HepG2 (cell line): ENCODE data around the gene MRFAP1L1. TPM values are rescaled to one million over a fixed set of nuclear protein-coding genes. Genes with fewer than 3 reads are reported as not detected.

Source experiments
- CAMTA2 ChIP-seq: sonication (generic); formaldehyde crosslinking; IDR thresholded peaks from 2 replicates; pipeline ENCODE4 v1.4.0; 2020; ENCODE audit warnings: mild to moderate bottlenecking, missing genetic modification reagents, borderline replicate concordance
- CCDC6 ChIP-seq: sonication (generic); formaldehyde crosslinking; IDR thresholded peaks from 2 replicates; pipeline ENCODE4 v1.8.1; 2022; ENCODE audit warnings: mild to moderate bottlenecking, missing genetic modification reagents, moderate library complexity
- CSRNP1 ChIP-seq: sonication (generic); formaldehyde crosslinking; IDR thresholded peaks from 2 replicates; pipeline ENCODE4 v1.8.1; 2023; ENCODE audit warnings: mild to moderate bottlenecking, missing genetic modification reagents
- FOXA3 ChIP-seq: IDR thresholded peaks from 2 replicates; pipeline ENCODE4 v1.6.1; 2016; ENCODE audit warnings: missing genetic modification reagents, missing compliant biosample characterization
- GLI4 ChIP-seq: sonication (generic); formaldehyde crosslinking; IDR thresholded peaks from 2 replicates; pipeline ENCODE4 v1.5.1; 2020; ENCODE audit warnings: missing genetic modification reagents, mild to moderate bottlenecking, moderate library complexity, borderline replicate concordance
- HNF4A ChIP-seq: sonication (generic); formaldehyde crosslinking; IDR thresholded peaks from 2 replicates; pipeline ENCODE4 v1.4.0; 2020; ENCODE audit warnings: missing genetic modification reagents
- KDM3A ChIP-seq: IDR thresholded peaks from 2 replicates; pipeline ENCODE4 v1.6.1; 2018; ENCODE audit warnings: low read depth, missing compliant biosample characterization
- MAZ ChIP-seq, 2 experiments: sonication (generic) in 1 of 2; formaldehyde crosslinking in 1 of 2; IDR thresholded peaks; 2 replicates each; pipeline versions ENCODE4 v1.5.0 to v1.6.1; 2012 to 2020; ENCODE audit warnings: low read depth in 2 of 2, mild to moderate bottlenecking in 2 of 2, borderline replicate concordance in 1 of 2, improper control_type of control experiment in 1 of 2, low read length in 1 of 2, missing genetic modification reagents in 1 of 2, moderate library complexity in 1 of 2
- MZF1 ChIP-seq: sonication (generic); formaldehyde crosslinking; IDR thresholded peaks from 2 replicates; pipeline ENCODE4 v1.8.1; 2023; ENCODE audit warnings: mild to moderate bottlenecking, missing genetic modification reagents, borderline replicate concordance
- PBX3 ChIP-seq: sonication (generic); formaldehyde crosslinking; IDR thresholded peaks from 2 replicates; pipeline ENCODE4 v1.8.1; 2023; ENCODE audit warnings: missing genetic modification reagents, inconsistent platforms, borderline replicate concordance
- PRMT3 ChIP-seq: sonication (generic); formaldehyde crosslinking; IDR thresholded peaks from 2 replicates; pipeline ENCODE4 v1.8.1; 2022; ENCODE audit warnings: low read depth, mild to moderate bottlenecking, moderate library complexity, missing genetic modification reagents, borderline replicate concordance
- RFX1 ChIP-seq: fragments of 450-650 bp; IDR thresholded peaks from 2 replicates; pipeline ENCODE4 v1.6.1; 2017
- SNAPC2 ChIP-seq: sonication (generic); formaldehyde crosslinking; IDR thresholded peaks from 2 replicates; pipeline ENCODE4 v1.8.1; 2022; ENCODE audit warnings: mild to moderate bottlenecking, missing genetic modification reagents
- SNAPC5 ChIP-seq: sonication (generic); formaldehyde crosslinking; IDR thresholded peaks from 2 replicates; pipeline ENCODE4 v1.8.1; 2023; ENCODE audit warnings: mild to moderate bottlenecking, missing genetic modification reagents, borderline replicate concordance
- TBP ChIP-seq: sonication (generic); formaldehyde crosslinking; IDR thresholded peaks from 2 replicates; pipeline ENCODE4 v1.5.0; 2020; ENCODE audit warnings: missing genetic modification reagents
- ZNF138 ChIP-seq: sonication (generic); formaldehyde crosslinking; IDR thresholded peaks from 2 replicates; pipeline ENCODE4 v1.5.0; 2020; ENCODE audit warnings: mild to moderate bottlenecking, low read depth, missing genetic modification reagents
- ZNF280B ChIP-seq: sonication (generic); formaldehyde crosslinking; IDR thresholded peaks from 2 replicates; pipeline ENCODE4 v1.5.0; 2020; ENCODE audit warnings: missing genetic modification reagents, mild to moderate bottlenecking, borderline replicate concordance
- ZNF687 ChIP-seq: sonication (generic); formaldehyde crosslinking; IDR thresholded peaks from 2 replicates; pipeline ENCODE4 v1.5.1; 2020; ENCODE audit warnings: mild to moderate bottlenecking, missing genetic modification reagents, moderate library complexity
- polyA plus RNA-seq, 8 experiments: library from polyadenylated mRNA; depleted of rRNA in 3 of 8; stranded (reverse) in 7 of 8; unstranded in 1 of 8; fragments of >200 nt; fragmentation: Illumina TruSeq in 4 of 8; extraction: Trizol in 4 of 8; gene quantifications; 2 replicates each; pipeline versions ENCODE4 v1.2.1 to v1.2.3, GENCODE V29; 2011 to 2016; ENCODE audit warnings: low read depth in 4 of 8, missing spikeins in 1 of 8, mixed read lengths in 1 of 8; ENCODE audit not compliant: insufficient read depth in 1 of 8
- total RNA-seq, 5 experiments: library from RNA; depleted of rRNA; stranded (reverse); fragments of >200 nt; fragmentation: Illumina TruSeq; extraction: Trizol; gene quantifications; 2 replicates each; pipeline ENCODE4 v1.2.3, GENCODE V29; 2016; ENCODE audit warnings: low read depth in 1 of 5

MRFAP1L1 gene
- total and polyA plus RNA-seq, 2 of the 13 experiments (the other 11 are each of a cell fraction or from before 2014, with no cell fraction given), result 44.8 to 76.6 TPM

GRCh38 chr4:6693231-6694176 is 16.2 kb downstream of the MRFAP1L1 start, which contains the start of gene S100P (continued):
- TF ChIP-seq SNAPC5 (CRISPR knock-in tag), result no peak
- TF ChIP-seq CCDC6 (CRISPR knock-in tag), result peak; percentile 89; the same call in 1 of the 2 replicates
- no peak; the same call in 1 of the 2 replicates for TF ChIP-seq SNAPC2
- peak; percentile 47 for TF ChIP-seq CSRNP1 (CRISPR knock-in tag)
- TF ChIP-seq TBP (CRISPR knock-in tag), result no peak
- 0 out of 2 replicates have a peak, but pooled peaks have one; percentile 1 for TF ChIP-seq PRMT3
- no peak for TF ChIP-seq RFX1
- TF ChIP-seq ZNF687, result peak; percentile 89
- peak; percentile 13 for TF ChIP-seq KDM3A (CRISPR knock-in tag)
- no peak for TF ChIP-seq MZF1 (CRISPR knock-in tag)
- peak; percentile 44; the same call in 1 of the 2 replicates for TF ChIP-seq MAZ (IDR thresholded peaks at IDR 0.05; ENCODE audit: borderline replicate concordance, low read depth, low read length)
- peak; percentile 87 for TF ChIP-seq MAZ (CRISPR knock-in tag; IDR thresholded peaks at IDR 0.05; ENCODE audit: low read depth)
- peak; percentile 80; the same call in 1 of the 2 replicates for TF ChIP-seq GLI4 (CRISPR knock-in tag)
- no peak; the same call in 1 of the 2 replicates for TF ChIP-seq ZNF280B (CRISPR knock-in tag)
- 0 out of 2 replicates have a peak, but pooled peaks have one; percentile 58 for TF ChIP-seq CAMTA2 (CRISPR knock-in tag)
- no peak for TF ChIP-seq HNF4A (CRISPR knock-in tag)
- no peak for TF ChIP-seq ZNF138
- TF ChIP-seq PBX3 (CRISPR knock-in tag), result no peak
- TF ChIP-seq FOXA3 (CRISPR knock-in tag), result peak; percentile 99
